ENCODE data around the gene SH3BP5L. TPM values are rescaled to one million over a fixed set of nuclear protein-coding genes. Genes with fewer than 3 reads are reported as not detected.

Gene SH3BP5L
- total RNA-seq, 4 donors from 2014 or later, result 21.9 to 38.7 (median 28.4) TPM

DNA sequence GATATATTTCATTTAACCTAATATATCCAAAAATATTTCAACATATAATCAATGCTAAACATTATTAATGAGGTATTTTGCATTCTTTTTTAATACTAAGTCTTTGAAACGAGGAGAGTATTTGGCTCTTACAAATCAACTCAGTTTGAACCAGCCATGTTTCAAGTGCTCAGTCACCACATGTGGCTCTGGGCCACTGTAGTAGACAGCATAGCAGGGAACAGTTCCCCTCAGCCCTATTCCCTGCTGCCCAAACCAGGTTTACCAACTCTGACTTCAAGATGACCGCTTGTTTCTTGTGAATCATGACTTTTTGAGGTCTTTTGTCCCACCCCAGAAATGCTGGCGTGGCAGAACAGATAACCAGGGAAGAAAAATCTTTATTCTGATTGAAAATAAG, 18.0 kb upstream of the SH3BP5L start:
- no peak overlapping the region for H3K27ac ChIP-seq
- no peaks in the 10 kb centered on the region for H3K9me3 ChIP-seq
- peaks cover 0 to 51% (median 22%) of the 10 kb centered on the region in 3 donors for H3K4me1 ChIP-seq
- peaks cover 0 to 49% of the 10 kb centered on the region in 2 donors for H3K36me3 ChIP-seq
- H3K27me3 ChIP-seq, result no peaks in the 10 kb centered on the region
- TF ChIP-seq POLR2A (IDR thresholded peaks at IDR 0.05), result no peak
- TF ChIP-seq POLR2AphosphoS5 (IDR thresholded peaks at IDR 0.05), result no peak
- TF ChIP-seq, protein P1, sequence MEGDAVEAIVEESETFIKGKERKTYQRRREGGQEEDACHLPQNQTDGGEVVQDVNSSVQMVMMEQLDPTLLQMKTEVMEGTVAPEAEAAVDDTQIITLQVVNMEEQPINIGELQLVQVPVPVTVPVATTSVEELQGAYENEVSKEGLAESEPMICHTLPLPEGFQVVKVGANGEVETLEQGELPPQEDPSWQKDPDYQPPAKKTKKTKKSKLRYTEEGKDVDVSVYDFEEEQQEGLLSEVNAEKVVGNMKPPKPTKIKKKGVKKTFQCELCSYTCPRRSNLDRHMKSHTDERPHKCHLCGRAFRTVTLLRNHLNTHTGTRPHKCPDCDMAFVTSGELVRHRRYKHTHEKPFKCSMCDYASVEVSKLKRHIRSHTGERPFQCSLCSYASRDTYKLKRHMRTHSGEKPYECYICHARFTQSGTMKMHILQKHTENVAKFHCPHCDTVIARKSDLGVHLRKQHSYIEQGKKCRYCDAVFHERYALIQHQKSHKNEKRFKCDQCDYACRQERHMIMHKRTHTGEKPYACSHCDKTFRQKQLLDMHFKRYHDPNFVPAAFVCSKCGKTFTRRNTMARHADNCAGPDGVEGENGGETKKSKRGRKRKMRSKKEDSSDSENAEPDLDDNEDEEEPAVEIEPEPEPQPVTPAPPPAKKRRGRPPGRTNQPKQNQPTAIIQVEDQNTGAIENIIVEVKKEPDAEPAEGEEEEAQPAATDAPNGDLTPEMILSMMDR (IDR thresholded peaks at IDR 0.05), result no peak
- TF ChIP-seq EP300 (IDR thresholded peaks at IDR 0.05), result no peak
- H3K4me3 ChIP-seq, result no peak overlapping the region
- 80 to 87% methylated on average over 3 of the region's 3 CpGs for WGBS, 2 donors (ENCODE audit: low coverage in 1 of 2)
- no peak for ATAC-seq

DNA sequence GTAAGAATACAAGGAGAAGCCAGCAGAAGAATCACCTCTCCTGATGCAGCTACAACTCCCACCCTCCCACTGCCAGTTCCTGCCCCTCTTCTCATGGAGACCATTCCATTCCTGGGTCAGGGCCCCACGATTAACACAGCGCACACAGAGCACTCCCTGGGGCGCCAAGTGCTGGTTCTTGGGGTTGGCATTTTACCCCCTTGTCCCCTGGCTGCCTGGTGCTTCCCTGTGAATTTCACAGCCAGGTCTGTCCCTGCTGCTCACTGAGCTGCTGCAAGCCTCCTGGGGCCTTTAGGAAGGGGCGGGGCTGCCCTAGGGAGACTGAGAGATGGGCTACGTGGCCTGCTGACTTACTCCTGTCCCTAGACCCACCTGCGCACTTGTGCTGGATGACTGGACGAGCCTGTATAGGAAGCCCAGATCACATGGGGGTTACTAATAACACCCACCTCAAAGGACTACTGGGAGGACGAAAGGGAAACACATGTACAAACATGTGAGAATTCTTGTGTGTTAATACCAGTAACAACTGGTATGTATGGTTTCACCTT, 17.1 kb upstream of the SH3BP5L start:
- 100% methylated on average over 1 of the region's 8 CpGs; no CpG with 5 or more reads in 1 of the 2 donors for WGBS, 2 donors (ENCODE audit: low coverage in 1 of 2)
- Histone ChIP-seq H3K27me3 (no peaks in the 10 kb centered on the region), H3K9me3 (no peaks in the 10 kb centered on the region), H3K4me3 (no peak overlapping the region), H3K36me3 (peaks cover 0 to 41% of the 10 kb centered on the region in 2 donors), H3K27ac (peak overlapping the region in 3 of 4 donors; percentile 64 to 76 (median 67)), H3K4me1 (peaks cover 0 to 51% (median 22%) of the 10 kb centered on the region in 3 donors)
- TF ChIP-seq EP300 (IDR thresholded peaks at IDR 0.05) (no peak), POLR2AphosphoS5 (IDR thresholded peaks at IDR 0.05) (no peak), POLR2A (IDR thresholded peaks at IDR 0.05) (no peak)
- TF ChIP-seq, protein P1 (IDR thresholded peaks at IDR 0.05), result no peak
- no peak for ATAC-seq

DNA sequence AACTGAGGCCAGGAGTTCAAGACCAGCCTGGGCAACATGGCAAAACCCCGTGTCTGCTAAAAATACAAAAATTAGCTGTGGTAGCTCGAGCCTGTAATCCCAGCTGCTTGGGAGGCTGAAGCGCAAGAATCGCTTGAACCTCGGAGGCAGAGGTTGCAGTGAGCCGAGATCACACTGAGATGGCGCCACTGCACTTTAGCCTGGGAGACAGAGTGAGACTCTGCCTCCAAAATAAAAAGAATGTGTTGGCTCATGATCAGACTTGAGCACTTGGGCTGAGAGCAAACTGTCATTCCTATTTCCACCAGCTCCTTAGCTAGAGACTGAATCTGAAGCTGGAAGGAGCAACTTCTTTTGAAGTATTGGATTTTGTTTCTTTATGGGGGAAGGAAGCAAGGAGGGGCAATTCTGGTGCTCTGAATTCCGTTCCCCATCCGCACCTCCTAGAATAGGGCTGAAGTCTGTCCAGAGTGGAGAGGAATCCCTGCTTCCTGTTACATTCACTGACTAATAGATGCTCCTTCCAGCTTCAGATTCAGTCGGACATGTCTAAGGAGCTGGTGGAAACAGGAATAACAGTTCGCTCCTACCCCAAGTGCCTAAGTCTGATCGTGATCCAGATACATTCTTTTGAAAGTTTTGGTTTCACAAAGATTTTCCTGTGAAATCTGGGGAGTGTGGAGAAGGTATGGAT, 16.1 kb upstream of the SH3BP5L start:
- TF ChIP-seq, protein P1 (IDR thresholded peaks at IDR 0.05), result peak in 3 of 4 experiments; percentile 63 to 71 (median 63)
- no peak for TF ChIP-seq EP300 (IDR thresholded peaks at IDR 0.05)
- TF ChIP-seq POLR2A (IDR thresholded peaks at IDR 0.05), result no peak
- TF ChIP-seq POLR2AphosphoS5 (IDR thresholded peaks at IDR 0.05), result peak; percentile 13
- Histone ChIP-seq H3K36me3 (peaks cover 0 to 31% of the 10 kb centered on the region in 2 donors), H3K4me3 (no peak overlapping the region), H3K27me3 (no peaks in the 10 kb centered on the region), H3K27ac (peak overlapping the region; percentile 27 to 76 (median 66)), H3K9me3 (no peaks in the 10 kb centered on the region), H3K4me1 (peaks cover 0 to 58% (median 22%) of the 10 kb centered on the region in 3 donors)
- no peak for ATAC-seq
- WGBS, 2 donors (ENCODE audit: low coverage in 1 of 2), result 24 to 35% methylated on average over 7 to 8 of the region's 12 CpGs

DNA sequence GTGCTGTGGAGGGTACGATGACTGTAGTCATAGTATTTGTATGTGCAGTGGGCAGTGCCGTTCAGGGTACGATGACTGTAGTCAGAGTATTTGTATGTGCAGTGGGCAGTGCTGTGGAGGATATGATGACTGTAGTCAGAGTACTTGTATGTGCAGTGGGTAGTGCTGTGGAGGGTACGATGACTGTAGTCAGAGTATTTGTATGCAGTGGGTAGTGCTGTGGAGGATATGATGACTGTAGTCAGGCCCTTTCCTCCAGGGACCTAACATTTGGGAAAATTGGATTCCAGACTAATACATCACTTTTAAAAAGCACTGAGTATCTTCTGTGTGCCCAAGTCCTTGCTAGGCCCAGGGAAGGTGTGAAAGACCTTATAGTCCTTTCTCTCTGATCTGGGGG, 15.2 kb upstream of the SH3BP5L start:
- H3K27ac ChIP-seq, result peak overlapping the region in 3 of 4 donors; percentile 64 to 76 (median 67)
- peaks cover 0 to 22% of the 10 kb centered on the region in 2 donors for H3K36me3 ChIP-seq
- 76 to 91% methylated on average over 4 of the region's 4 CpGs for WGBS, 2 donors (ENCODE audit: low coverage in 1 of 2)
- no peak for ATAC-seq
- no peak overlapping the region for H3K4me3 ChIP-seq
- H3K9me3 ChIP-seq, result no peaks in the 10 kb centered on the region
- peaks cover 0 to 58% (median 22%) of the 10 kb centered on the region in 3 donors for H3K4me1 ChIP-seq
- TF ChIP-seq POLR2A (IDR thresholded peaks at IDR 0.05) (no peak), POLR2AphosphoS5 (IDR thresholded peaks at IDR 0.05) (no peak), EP300 (IDR thresholded peaks at IDR 0.05) (no peak)
- TF ChIP-seq, protein P1 (IDR thresholded peaks at IDR 0.05), result no peak
- no peaks in the 10 kb centered on the region for H3K27me3 ChIP-seq

All from gastroesophageal sphincter (tissue), 4 donors.